HG03039 (cell line): Measurements from ENCODE around the gene UBC.
"Not testable (repeated sequence)": the region's sequence is repeated elsewhere in the genome, so short reads cannot be mapped to it uniquely, and the experiment has no call there.

Source experiments
- ATAC-seq: cut with Tn5 transposase; IDR thresholded peaks from one replicate; pipeline ENCODE4 v1.9.1; 2021; ENCODE audit warnings: mild to moderate bottlenecking, moderate library complexity; ENCODE audit not compliant: unreplicated experiment

The UBC gene

GRCh38 chr12:124887766-124888165, 26.7 kb downstream of the UBC start:
- ATAC-seq, result not testable (repeated sequence)

- peak; percentile 78 for ATAC-seq
Observed at GRCh38 chr12:124884587-124885438, 29.6 kb downstream of the UBC start.

GRCh38 chr12:124883263-124884130, 31.0 kb downstream of the UBC start:
- ATAC-seq, result no peak

- no peak for ATAC-seq
Observed at GRCh38 chr12:124881123-124881522, 33.3 kb downstream of the UBC start.

GRCh38 chr12:124880335-124880734, 34.1 kb downstream of the UBC start:
- ATAC-seq, result not testable (repeated sequence)

- ATAC-seq, result no peak
Observed at GRCh38 chr12:124878795-124879516, 35.5 kb downstream of the UBC start.

- no peak for ATAC-seq
Observed at GRCh38 chr12:124877423-124877822, 37.0 kb downstream of the UBC start.

GRCh38 chr12:124876171-124876570, 38.3 kb downstream of the UBC start:
- ATAC-seq, result no peak

GRCh38 chr12:124875803-124876132, 38.7 kb downstream of the UBC start:
- ATAC-seq, result no peak

GRCh38 chr12:124874988-124875802, 39.3 kb downstream of the UBC start:
- ATAC-seq, result no peak

GRCh38 chr12:124874188-124874587, 40.3 kb downstream of the UBC start:
- no peak for ATAC-seq

- no peak for ATAC-seq
Observed at GRCh38 chr12:124872068-124872719, 42.3 kb downstream of the UBC start.

- no peak for ATAC-seq
Observed at GRCh38 chr12:124871297-124871696, 43.2 kb downstream of the UBC start.

- no peak for ATAC-seq
Observed at GRCh38 chr12:124870515-124870914, 43.9 kb downstream of the UBC start.

- ATAC-seq, result no peak
Observed at GRCh38 chr12:124869059-124869665, 45.3 kb downstream of the UBC start.

- no peak for ATAC-seq
Observed at GRCh38 chr12:124868252-124869058, 46.0 kb downstream of the UBC start.

- ATAC-seq, result no peak
Observed at GRCh38 chr12:124867401-124867930, 47.0 kb downstream of the UBC start.

- ATAC-seq, result no peak
Observed at GRCh38 chr12:124866883-124867400, 47.5 kb downstream of the UBC start.
